Activated CD4-positive, CD25-positive, alpha-beta regulatory T cell (primary cell): ENCODE results near the gene RPP25.
"Not testable (repeated sequence)": the region's sequence is repeated elsewhere in the genome, so short reads cannot be mapped to it uniquely, and the experiment has no call there.

Experiments
- DNase-seq, 4 experiments: peaks; one replicate each; lab custom pipeline; 2025; lab: John Stamatoyannopoulos, UW

Gene RPP25

GRCh38 chr15:74962671-74963070, 6.1 kb upstream of the RPP25 start:
- DNase-seq = no peak

GRCh38 chr15:74962219-74962618, 5.6 kb upstream of the RPP25 start:
- DNase-seq = no peak

- DNase-seq = no peak
Measured at GRCh38 chr15:74961616-74962015, 5.0 kb upstream of the RPP25 start.

GRCh38 chr15:74960995-74961588, 4.5 kb upstream of the RPP25 start:
- DNase-seq = no peak

- no peak for DNase-seq
Measured at GRCh38 chr15:74960286-74960685, 3.7 kb upstream of the RPP25 start.

- no peak for DNase-seq
Measured at GRCh38 chr15:74959586-74959939, 3.0 kb upstream of the RPP25 start.

- no peak for DNase-seq
Measured at GRCh38 chr15:74958908-74959585, 2.5 kb upstream of the RPP25 start.

GRCh38 chr15:74958320-74958907, 1.8 kb upstream of the RPP25 start:
- DNase-seq = no peak

- DNase-seq = no peak
Measured at GRCh38 chr15:74957476-74958035, 984 bp upstream of the RPP25 start.

GRCh38 chr15:74955796-74956647, 550 bp downstream of the RPP25 start:
- peak; percentile 30 to 55 (median 49) for DNase-seq

- DNase-seq = no peak
Measured at GRCh38 chr15:74955017-74955416, 1.6 kb downstream of the RPP25 start.

- DNase-seq = no peak
Measured at GRCh38 chr15:74954515-74954914, 2.1 kb downstream of the RPP25 start.

GRCh38 chr15:74951006-74951405, 5.6 kb downstream of the RPP25 start:
- no peak for DNase-seq

GRCh38 chr15:74950078-74950908, 6.3 kb downstream of the RPP25 start:
- DNase-seq = peak; percentile 47 to 83 (median 61)

GRCh38 chr15:74937590-74938371, 18.8 kb downstream of the RPP25 start, which contains the start of gene COX5A:
COX5A (minus strand) TSS chr15:74938073; CDS start chr15:74938014, 59 bp downstream.
- DNase-seq = peak; percentile 73 to 87 (median 80)

- no peak for DNase-seq
Measured at GRCh38 chr15:74937272-74937589, 19.3 kb downstream of the RPP25 start.

GRCh38 chr15:74935193-74935592, 21.4 kb downstream of the RPP25 start:
- not testable (repeated sequence) for DNase-seq

GRCh38 chr15:74933573-74933972, 23.0 kb downstream of the RPP25 start:
- DNase-seq = no peak

GRCh38 chr15:74928771-74929198, 27.8 kb downstream of the RPP25 start:
- DNase-seq = no peak

GRCh38 chr15:74924525-74924924, 32.0 kb downstream of the RPP25 start:
- no peak for DNase-seq

- no peak for DNase-seq
Measured at GRCh38 chr15:74920456-74920855, 36.1 kb downstream of the RPP25 start.
